Measurements from ENCODE around the gene PHETA1. TPM values are rescaled to one million over a fixed set of nuclear protein-coding genes. Genes with fewer than 3 reads are reported as not detected.

PHETA1 gene
- total and polyA plus RNA-seq, 2 of the 13 experiments (the other 11 are each of a cell fraction or from before 2014, with no cell fraction given), result 11.3 to 20.8 TPM

DNA sequence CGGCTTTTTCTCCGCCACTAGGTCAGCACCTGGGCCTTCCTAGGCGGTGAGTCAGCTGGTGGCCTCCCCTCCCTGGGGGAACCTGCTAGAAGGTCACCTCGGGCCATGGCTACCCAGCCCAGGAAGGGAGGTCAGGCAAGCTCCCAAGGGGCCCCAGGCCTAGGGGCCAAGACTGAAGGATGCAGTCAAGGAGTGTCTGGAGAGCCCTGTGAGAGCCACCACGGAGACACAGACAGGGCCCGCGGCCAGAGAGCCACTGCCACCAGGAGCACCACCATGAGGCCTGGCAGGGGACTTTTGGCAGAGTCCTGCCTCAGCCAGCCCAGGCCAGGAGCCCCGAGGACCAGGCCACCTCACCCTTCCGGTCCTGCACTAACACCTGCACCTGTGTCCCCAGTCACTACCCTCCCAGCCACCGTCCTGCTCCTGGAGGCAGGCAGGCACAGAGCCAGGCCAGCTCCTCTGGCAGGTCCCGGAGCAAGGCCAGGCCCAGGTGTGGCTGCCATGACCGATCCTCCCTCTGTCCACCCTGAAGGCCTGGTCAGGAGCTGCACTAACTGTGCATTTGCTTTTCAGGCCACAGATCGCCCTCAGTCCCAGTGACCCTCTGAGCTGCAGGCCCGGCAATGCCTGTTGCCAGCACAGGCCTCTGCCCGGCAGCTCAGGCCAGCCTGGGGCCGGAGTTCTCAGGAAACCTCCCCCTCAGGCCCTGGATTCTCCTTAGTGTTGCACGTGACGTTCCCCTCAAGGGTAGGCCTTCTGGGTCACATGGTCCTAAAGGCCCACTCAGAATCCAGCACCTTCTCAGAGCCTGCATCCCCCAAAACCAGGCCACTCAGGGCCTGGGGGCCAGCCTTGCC, 6.9 kb downstream of the PHETA1 start (continued):
- TF ChIP-seq, protein P1, sequence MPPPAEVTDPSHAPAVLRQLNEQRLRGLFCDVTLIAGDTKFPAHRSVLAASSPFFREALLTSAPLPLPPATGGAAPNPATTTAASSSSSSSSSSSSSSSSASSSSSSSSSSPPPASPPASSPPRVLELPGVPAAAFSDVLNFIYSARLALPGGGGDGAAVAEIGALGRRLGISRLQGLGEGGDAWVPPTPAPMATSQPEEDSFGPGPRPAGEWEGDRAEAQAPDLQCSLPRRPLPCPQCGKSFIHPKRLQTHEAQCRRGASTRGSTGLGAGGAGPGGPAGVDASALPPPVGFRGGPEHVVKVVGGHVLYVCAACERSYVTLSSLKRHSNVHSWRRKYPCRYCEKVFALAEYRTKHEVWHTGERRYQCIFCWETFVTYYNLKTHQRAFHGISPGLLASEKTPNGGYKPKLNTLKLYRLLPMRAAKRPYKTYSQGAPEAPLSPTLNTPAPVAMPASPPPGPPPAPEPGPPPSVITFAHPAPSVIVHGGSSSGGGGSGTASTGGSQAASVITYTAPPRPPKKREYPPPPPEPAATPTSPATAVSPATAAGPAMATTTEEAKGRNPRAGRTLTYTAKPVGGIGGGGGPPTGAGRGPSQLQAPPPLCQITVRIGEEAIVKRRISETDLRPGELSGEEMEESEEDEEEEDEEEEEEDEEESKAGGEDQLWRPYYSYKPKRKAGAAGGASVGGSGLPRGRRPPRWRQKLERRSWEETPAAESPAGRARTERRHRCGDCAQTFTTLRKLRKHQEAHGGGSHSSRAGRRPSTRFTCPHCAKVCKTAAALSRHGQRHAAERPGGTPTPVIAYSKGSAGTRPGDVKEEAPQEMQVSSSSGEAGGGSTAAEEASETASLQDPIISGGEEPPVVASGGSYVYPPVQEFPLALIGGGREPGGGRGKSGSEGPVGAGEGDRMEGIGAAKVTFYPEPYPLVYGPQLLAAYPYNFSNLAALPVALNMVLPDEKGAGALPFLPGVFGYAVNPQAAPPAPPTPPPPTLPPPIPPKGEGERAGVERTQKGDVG (CRISPR knock-in tag; IDR thresholded peaks at IDR 0.05; ENCODE audit: borderline replicate concordance), result peak; percentile 66; the same call in 1 of the 2 replicates
- TF ChIP-seq, protein P2, sequence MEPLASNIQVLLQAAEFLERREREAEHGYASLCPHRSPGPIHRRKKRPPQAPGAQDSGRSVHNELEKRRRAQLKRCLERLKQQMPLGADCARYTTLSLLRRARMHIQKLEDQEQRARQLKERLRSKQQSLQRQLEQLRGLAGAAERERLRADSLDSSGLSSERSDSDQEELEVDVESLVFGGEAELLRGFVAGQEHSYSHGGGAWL (CRISPR knock-in tag; IDR thresholded peaks at IDR 0.05), result no peak
- TF ChIP-seq, protein P3, sequence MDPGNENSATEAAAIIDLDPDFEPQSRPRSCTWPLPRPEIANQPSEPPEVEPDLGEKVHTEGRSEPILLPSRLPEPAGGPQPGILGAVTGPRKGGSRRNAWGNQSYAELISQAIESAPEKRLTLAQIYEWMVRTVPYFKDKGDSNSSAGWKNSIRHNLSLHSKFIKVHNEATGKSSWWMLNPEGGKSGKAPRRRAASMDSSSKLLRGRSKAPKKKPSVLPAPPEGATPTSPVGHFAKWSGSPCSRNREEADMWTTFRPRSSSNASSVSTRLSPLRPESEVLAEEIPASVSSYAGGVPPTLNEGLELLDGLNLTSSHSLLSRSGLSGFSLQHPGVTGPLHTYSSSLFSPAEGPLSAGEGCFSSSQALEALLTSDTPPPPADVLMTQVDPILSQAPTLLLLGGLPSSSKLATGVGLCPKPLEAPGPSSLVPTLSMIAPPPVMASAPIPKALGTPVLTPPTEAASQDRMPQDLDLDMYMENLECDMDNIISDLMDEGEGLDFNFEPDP (CRISPR knock-in tag; conservative IDR thresholded peaks at IDR 0.05), result no peak
- no peak for TF ChIP-seq ZMYM3 (CRISPR knock-in tag; IDR thresholded peaks at IDR 0.05)
- no peak for TF ChIP-seq HNRNPL (IDR thresholded peaks at IDR 0.05; ENCODE audit: low read depth, low read length)
- TF ChIP-seq, protein P4, sequence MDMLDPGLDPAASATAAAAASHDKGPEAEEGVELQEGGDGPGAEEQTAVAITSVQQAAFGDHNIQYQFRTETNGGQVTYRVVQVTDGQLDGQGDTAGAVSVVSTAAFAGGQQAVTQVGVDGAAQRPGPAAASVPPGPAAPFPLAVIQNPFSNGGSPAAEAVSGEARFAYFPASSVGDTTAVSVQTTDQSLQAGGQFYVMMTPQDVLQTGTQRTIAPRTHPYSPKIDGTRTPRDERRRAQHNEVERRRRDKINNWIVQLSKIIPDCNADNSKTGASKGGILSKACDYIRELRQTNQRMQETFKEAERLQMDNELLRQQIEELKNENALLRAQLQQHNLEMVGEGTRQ (IDR thresholded peaks at IDR 0.05; ENCODE audit: low read depth, low read length), result no peak
- TF ChIP-seq, protein P4 (CRISPR knock-in tag; IDR thresholded peaks at IDR 0.05; ENCODE audit: borderline replicate concordance), result no peak
- no peak for TF ChIP-seq ZNF282 (IDR thresholded peaks at IDR 0.05; ENCODE audit: partially characterized antibody)
- TF ChIP-seq ZNF225 (CRISPR knock-in tag; IDR thresholded peaks at IDR 0.05), result no peak
- TF ChIP-seq ZNF382 (CRISPR knock-in tag; IDR thresholded peaks at IDR 0.05; ENCODE audit: borderline replicate concordance), result no peak
- TF ChIP-seq FOXK1 (CRISPR knock-in tag; IDR thresholded peaks at IDR 0.05; ENCODE audit: borderline replicate concordance, low read depth), result no peak
- no peak for TF ChIP-seq NCOA5 (CRISPR knock-in tag; IDR thresholded peaks at IDR 0.05)
- no peak for TF ChIP-seq SSRP1 (CRISPR knock-in tag; IDR thresholded peaks at IDR 0.05)
- no peak for TF ChIP-seq NONO (IDR thresholded peaks at IDR 0.05)
- TF ChIP-seq NONO (CRISPR knock-in tag; conservative IDR thresholded peaks at IDR 0.05), result no peak
- TF ChIP-seq, protein P5, sequence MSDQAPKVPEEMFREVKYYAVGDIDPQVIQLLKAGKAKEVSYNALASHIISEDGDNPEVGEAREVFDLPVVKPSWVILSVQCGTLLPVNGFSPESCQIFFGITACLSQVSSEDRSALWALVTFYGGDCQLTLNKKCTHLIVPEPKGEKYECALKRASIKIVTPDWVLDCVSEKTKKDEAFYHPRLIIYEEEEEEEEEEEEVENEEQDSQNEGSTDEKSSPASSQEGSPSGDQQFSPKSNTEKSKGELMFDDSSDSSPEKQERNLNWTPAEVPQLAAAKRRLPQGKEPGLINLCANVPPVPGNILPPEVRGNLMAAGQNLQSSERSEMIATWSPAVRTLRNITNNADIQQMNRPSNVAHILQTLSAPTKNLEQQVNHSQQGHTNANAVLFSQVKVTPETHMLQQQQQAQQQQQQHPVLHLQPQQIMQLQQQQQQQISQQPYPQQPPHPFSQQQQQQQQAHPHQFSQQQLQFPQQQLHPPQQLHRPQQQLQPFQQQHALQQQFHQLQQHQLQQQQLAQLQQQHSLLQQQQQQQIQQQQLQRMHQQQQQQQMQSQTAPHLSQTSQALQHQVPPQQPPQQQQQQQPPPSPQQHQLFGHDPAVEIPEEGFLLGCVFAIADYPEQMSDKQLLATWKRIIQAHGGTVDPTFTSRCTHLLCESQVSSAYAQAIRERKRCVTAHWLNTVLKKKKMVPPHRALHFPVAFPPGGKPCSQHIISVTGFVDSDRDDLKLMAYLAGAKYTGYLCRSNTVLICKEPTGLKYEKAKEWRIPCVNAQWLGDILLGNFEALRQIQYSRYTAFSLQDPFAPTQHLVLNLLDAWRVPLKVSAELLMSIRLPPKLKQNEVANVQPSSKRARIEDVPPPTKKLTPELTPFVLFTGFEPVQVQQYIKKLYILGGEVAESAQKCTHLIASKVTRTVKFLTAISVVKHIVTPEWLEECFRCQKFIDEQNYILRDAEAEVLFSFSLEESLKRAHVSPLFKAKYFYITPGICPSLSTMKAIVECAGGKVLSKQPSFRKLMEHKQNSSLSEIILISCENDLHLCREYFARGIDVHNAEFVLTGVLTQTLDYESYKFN (CRISPR knock-in tag; conservative IDR thresholded peaks at IDR 0.05), result peak; percentile 38; the same call in 1 of the 2 replicates
- peak; percentile 60; the same call in 1 of the 2 replicates for TF ChIP-seq RARA (CRISPR knock-in tag; IDR thresholded peaks at IDR 0.05)
- TF ChIP-seq EEA1 (CRISPR knock-in tag; IDR thresholded peaks at IDR 0.05; ENCODE audit: borderline replicate concordance), result no peak
